Peyer's patch (tissue), 4 donors: ENCODE measurements around the gene ASCC1.

ENCODE experiments used
- POLR2A ChIP-seq, 2 donors: fragments of 450-650 bp; IDR thresholded peaks; one replicate each; pipeline ENCODE4 v1.5.1; 2017; ENCODE audit warnings: antibody characterized with exemption in 2 of 2, mild to moderate bottlenecking in 2 of 2, moderate library complexity in 2 of 2
- TF ChIP-seq, protein P1 (sequence below), 6 experiments: fragments of 450-650 bp in 4 of 6; fragments of 200-600 bp in 2 of 6; sonication (generic) in 1 of 6; IDR thresholded peaks; one replicate each; pipeline ENCODE4 v1.5.1; 2017 to 2019; ENCODE audit warnings: antibody characterized with exemption in 6 of 6, mild to moderate bottlenecking in 3 of 6, moderate library complexity in 1 of 6

DNA sequence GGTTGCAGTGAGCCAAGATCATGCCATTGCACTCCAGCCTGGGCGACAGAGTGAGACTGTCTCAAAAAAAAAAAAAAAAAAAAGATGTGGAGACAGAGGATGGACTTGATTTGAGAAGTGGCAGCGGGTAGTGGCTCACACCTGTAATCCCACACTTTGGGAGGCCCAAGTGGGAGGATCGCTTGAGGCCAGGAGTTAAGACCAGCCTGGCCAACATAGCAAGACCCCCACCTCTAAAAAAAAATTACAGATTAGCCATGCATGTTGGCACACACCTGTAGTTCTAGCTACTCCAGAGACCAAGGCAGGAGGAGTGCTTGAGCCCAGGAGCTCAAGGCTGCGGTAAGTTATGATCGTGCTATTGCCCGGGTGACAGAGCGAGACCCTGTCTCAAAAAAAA is 24.3 kb upstream of the ASCC1 start:
- TF ChIP-seq, protein P1, sequence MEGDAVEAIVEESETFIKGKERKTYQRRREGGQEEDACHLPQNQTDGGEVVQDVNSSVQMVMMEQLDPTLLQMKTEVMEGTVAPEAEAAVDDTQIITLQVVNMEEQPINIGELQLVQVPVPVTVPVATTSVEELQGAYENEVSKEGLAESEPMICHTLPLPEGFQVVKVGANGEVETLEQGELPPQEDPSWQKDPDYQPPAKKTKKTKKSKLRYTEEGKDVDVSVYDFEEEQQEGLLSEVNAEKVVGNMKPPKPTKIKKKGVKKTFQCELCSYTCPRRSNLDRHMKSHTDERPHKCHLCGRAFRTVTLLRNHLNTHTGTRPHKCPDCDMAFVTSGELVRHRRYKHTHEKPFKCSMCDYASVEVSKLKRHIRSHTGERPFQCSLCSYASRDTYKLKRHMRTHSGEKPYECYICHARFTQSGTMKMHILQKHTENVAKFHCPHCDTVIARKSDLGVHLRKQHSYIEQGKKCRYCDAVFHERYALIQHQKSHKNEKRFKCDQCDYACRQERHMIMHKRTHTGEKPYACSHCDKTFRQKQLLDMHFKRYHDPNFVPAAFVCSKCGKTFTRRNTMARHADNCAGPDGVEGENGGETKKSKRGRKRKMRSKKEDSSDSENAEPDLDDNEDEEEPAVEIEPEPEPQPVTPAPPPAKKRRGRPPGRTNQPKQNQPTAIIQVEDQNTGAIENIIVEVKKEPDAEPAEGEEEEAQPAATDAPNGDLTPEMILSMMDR (IDR thresholded peaks at IDR 0.05): no peak
- no peak for TF ChIP-seq POLR2A (IDR thresholded peaks at IDR 0.05)
